ENCODE data around the gene NUP210L.

Gene NUP210L
- 0 to 0.88 reads per million in 2 donors for total RNA-seq

- DNase-seq: no peak
Measured at GRCh38 chr1:154154534-154155191, at the start of gene NUP210L. TSS of gene NUP210L (minus strand) at chr1:154155073.

DNA sequence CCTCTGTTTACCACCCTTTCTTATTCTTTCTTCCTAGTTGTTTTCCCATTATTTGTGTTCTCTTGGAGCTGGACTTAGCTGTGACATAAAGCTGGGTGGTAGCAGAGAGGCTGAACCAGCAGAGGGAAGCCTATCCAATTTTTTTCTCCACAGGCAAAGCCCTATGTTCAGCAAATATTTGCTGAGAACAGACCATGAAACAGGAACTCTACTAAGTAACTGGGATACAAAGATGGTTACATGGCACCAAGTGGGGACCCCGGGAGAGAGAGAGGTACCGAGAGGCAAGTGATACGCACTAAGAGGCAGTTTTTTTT is 44.6 kb upstream of the NUP210L start:
- DNase-seq: no peak

DNA sequence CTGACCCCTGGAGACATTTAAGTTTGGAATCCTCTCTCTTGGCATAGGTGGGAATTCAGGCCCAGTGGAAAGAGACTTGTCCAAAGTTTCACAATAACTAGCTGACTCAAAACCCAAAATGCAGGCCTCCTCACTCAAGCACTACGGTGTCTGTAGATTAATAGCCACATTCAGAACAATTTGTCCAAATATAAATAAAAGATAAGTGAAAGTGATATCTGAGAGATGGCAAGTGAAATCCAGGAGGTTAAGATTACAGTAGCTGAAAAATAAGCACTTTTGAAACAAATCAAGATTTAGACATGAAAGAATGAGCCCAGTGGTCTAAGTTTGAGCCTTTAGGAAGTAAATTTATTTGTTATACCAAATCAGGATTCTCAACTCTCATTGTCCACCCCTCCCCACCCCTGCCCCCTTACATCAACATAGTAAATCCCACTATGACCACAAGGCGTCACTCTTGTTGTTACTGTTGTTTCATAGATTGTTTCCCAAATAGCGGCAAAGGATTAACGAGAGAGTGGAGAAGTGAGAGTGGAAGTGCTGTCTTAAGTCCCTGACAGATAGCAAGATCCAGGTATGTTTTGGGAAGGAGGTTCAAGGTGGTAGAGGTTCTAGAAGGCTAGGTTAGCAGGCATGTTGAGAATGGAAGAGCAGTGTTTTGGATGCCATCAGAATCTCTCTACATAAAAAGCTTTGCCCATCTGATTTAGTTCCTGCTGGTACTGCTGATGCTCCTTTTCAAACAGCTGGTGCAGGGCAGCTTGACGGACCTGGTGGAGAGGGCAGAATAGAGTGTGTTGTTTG is 44.1 kb upstream of the NUP210L start:
- DNase-seq: peak in 2 of 5 experiments; percentile 30 to 68

DNA sequence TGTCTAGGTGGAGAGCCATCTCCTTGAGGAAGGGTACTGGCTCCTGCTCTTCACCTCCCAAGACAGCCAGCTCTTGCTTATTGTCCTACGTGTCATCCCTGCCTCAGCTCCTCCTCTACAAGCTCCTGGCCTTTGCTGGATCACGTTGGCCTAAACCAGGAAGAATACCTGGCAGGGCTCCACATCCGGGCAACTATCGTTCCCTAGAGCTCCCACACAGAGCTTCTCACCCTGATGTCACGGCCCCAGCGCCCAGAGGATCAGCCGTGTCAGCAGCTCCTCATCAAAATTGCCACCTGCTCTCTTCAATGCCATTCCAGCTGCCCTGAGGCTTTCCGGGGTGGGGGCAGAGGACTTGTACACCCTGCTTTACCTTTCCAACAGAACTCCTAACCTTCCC is 38.9 kb upstream of the NUP210L start:
- no peak for DNase-seq

DNA sequence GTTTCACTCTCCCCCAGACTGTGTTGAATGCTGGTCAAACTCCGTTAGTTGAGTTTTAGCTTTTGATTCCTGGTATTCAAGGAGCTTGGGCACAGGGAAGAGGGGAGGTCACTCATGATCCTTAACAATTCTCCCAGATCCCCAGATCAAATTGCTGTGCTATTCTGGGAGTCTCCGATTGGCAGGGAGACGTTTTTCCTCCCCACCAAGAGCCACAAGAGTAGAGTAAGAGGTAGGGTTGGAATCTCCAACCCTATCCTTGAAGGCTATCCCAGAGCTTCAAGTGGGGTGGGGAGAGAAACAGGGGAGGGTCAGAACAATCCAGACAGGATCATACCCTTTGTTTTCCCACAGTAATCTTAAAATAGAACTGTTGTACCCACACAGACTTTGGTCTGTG is 37.6 kb upstream of the NUP210L start:
- DNase-seq: no peak

GRCh38 chr1:154191990-154192461 is 37.2 kb upstream of the NUP210L start, which contains the start of gene TPM3:
TSS of gene TPM3 (minus strand) at chr1:154192100. CDS start at chr1:154192018, 82 bp downstream.
- no peak for DNase-seq

DNA sequence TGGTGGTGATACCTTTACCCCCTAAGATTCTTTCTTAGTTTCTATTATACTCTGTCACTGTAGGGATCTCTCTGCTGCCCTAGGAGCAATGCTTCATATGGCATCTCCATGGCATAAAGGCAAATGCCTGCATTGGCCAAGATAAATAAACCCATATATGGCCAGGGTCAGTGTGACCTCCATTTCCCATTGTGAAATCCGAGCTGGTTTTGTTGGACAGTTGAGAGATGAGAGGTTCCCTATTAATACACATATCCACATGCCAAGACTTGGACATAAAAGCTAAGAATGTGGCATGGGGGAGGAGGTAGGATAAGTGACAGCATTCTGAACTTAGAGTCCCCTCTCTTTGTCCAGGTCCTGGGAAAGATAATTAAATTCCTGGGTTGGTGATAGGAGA is 35.7 kb upstream of the NUP210L start:
- no peak for DNase-seq

GRCh38 chr1:154186852-154187501 is 32.1 kb upstream of the NUP210L start:
- DNase-seq: no peak

DNA sequence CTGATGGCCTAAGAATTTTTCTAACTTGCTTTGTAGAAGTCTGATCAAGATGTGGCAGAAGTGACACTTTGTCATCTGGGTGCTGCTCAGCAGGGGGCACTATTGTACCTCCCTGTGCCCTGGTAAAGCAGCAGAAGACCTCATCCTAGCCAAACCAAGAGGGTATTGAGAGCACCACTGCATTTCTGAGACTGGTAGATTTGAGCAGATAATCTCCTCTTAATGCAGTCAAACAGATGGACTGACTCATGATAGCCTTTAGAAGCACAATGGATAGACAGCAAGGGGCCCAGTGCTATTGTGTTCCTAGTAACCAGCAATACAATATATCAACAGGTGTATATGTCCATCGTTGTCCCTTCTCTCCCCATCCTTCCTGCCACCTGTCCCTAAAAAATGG is 31.3 kb upstream of the NUP210L start:
- DNase-seq: peak in 4 of 5 experiments; percentile 27 to 81 (median 54)

GRCh38 chr1:154183046-154183915 is 28.4 kb upstream of the NUP210L start:
- DNase-seq: peak; percentile 81 to 96 (median 90)

DNA sequence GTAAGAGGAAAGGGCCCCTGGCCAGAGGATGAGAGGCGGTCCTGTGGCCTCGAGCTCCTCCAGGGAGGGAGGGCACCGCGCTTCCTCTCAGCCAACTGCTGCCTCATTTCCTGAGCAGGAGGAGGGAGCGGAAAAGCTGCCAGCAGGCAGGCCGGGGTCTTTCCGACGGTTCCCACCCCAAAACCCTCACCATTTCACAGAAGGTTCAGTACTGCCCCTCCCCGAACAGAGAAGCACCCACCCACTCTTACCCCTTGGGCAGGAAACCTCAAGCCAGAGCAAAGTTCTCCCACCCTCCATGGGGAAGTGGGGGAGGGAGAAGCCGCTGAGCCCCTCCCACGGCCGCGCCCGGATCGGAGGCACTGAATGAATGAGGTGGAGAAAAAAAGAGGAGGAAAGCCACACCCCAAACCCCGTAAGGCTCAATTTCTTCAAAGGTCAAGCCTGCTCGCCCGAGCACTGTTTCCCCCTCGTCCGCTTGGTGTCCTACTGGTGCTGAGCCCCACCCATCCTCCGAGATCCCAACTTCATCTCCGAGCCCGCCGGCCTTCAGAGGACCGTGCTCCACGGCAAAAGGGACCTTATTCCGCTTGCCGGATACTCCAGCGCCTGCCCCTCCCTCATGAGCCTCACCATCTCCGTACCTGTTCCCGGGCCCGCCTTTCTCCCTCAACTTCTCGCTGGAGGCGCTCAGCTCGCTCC is 27.6 kb upstream of the NUP210L start:
- DNase-seq: peak; percentile 37 to 93 (median 68)

DNA sequence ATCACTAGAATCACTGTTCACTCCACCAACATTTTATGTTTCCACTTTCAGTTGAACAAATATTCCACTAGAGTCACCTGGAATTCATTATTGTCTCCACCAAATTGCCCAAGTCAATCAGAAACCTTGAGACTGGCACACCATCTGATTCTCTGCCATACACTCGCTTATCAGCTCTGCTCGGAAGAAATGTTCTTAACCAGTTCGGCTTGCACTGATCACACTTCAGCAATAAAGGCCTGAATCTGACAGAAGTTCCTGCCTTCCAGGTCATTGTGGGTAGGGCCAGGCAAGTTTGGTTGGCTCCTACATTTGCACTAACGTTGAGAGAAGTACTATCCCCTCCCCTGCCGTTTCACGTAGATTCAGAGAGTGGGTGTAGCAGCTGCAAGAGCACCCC is 27.1 kb upstream of the NUP210L start:
- DNase-seq: no peak

GRCh38 chr1:154179946-154180687 is 25.2 kb upstream of the NUP210L start:
- DNase-seq: peak in 1 of 5 experiments; percentile 32

DNA sequence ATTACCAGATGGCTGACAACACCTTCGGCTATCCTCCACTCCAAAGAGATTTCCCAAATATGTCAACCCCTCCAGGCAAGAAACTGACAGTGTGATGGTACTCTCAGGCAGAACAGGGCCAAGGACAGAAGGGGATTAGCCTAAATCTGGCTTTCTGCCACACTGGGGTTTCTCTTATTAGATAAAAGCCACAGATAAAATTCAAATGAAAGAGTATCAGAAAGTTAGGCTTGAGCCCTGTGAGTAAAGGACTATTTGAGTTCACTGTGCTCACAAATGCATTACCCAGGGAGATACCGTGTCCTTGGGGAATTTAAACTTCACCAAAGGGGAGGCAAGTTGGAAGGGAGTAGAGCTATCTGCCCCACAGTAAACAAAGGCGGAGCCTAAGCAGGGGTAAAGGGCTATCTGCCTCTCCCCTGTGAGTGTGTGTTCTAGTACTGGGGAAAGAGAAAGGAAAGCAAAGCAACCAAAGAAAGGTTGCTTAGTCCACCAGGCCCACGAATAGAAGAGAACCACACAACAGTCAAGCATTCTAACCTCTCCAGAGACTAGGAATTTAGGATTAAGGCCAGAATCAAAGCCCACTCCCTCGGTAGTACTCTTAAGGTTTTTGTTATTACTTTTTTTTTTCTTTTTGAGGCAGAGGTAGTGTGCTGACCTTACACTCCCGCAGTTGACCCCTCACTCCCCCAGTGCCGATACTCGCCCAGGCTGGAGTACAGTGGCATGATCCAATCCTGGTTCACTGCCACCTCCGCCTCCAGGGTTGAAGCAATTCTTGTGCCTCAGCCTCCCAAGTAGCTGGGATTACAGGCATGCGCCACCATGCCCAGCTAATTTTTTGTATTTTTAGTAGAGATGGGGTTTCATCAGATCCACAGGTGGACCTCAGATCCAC is 24.3 kb upstream of the NUP210L start:
- peak in 1 of 5 experiments; percentile 36 for DNase-seq

- no peak for DNase-seq
Measured at GRCh38 chr1:154178013-154178412, 23.1 kb upstream of the NUP210L start.

GRCh38 chr1:154176337-154176736 is 21.5 kb upstream of the NUP210L start:
- no peak for DNase-seq

DNA sequence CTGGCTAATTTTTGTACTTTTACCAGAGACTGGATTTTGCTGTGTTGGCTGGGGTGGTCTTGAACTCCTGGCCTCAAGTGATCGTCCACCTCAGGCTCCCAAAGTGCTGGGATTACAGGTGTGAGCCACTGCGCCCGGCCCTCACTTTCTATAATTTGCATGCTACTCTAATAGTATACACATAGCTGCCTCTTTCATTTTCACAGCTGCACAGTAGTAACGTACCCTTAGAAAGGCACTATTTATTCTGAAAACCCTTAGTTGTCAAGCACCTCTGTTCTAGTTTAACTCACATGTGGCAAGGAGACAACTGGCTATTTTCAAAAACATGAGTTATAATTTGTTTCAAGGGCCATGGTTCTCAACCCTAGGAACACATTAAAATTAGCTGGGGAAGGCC is 19.8 kb upstream of the NUP210L start:
- no peak for DNase-seq

GRCh38 chr1:154171880-154172279 is 17.0 kb upstream of the NUP210L start:
- DNase-seq: no peak

GRCh38 chr1:154171223-154171583 is 16.3 kb upstream of the NUP210L start:
- DNase-seq: no peak
